Effector memory CD8-positive, alpha-beta T cell (primary cell): ENCODE results near the gene ABCA5.
"Not testable (repeated sequence)": the region's sequence is repeated elsewhere in the genome, so short reads cannot be mapped to it uniquely, and the experiment has no call there.

Experiments used
- ATAC-seq: fragments of 150-1000 bp; cut with Tn5 transposase; replicated peaks from 2 replicates; pipeline ENCODE4 v1.10.0; 2021; ENCODE audit warnings: mild to moderate bottlenecking, moderate library complexity
- DNase-seq, 3 experiments: peaks; one replicate each; pipeline ENCODE4 v3.0.0; 2021
- H3K27ac Mint-ChIP-seq, 2 donors: one replicate each; pipeline ENCODE4 v1.8.0; 2022; ENCODE audit warnings: mild to moderate bottlenecking in 2 of 2, mixed read lengths in 2 of 2, moderate library complexity in 2 of 2
- H3K27me3 Mint-ChIP-seq, 2 donors: one replicate each; pipeline ENCODE4 v1.8.0; 2022; ENCODE audit warnings: mixed read lengths in 2 of 2
- H3K36me3 Mint-ChIP-seq: one replicate; pipeline ENCODE4 v1.8.0; 2022; ENCODE audit warnings: mild to moderate bottlenecking, moderate library complexity, mixed read lengths; ENCODE audit not compliant: insufficient read depth
- H3K4me1 Mint-ChIP-seq, 2 donors: one replicate each; pipeline ENCODE4 v1.8.0; 2022; ENCODE audit warnings: low read depth in 2 of 2, mixed read lengths in 2 of 2
- H3K4me3 Mint-ChIP-seq, 2 donors: one replicate each; pipeline ENCODE4 v1.8.0; 2022; ENCODE audit warnings: mild to moderate bottlenecking in 2 of 2, mixed read lengths in 2 of 2, moderate library complexity in 2 of 2
- H3K9me3 Mint-ChIP-seq, 2 donors: one replicate each; pipeline ENCODE4 v1.8.0; 2022; ENCODE audit warnings: mixed read lengths in 2 of 2

Gene ABCA5

DNA sequence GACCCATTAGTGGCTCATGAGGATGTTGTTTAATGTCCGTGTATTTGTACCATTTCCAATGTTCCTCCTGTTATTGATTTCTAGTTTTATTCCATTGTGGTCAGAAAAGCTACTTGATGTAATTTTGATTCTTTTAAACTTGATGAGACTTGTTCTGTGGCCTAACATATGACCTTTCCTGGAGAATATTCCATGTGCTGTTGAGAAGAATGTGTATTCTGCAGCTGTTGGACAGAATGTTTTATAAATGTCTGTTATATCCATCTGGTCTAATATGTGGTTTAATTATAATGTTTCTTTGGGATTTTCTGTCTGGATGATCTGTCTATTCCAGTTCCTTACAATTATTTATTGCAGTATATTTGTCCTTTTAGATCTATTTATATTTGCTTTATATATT is 95.4 kb downstream of the ABCA5 start:
- H3K9me3 Mint-ChIP-seq, result peaks cover 0 to 24% of the 10 kb centered on the region in 2 donors
- ATAC-seq, result no peak
- no peaks in the 10 kb centered on the region for H3K36me3 Mint-ChIP-seq
- H3K4me3 Mint-ChIP-seq, result no peak overlapping the region
- DNase-seq, result no peak
- H3K27ac Mint-ChIP-seq, result no peak overlapping the region
- H3K27me3 Mint-ChIP-seq, result no peaks in the 10 kb centered on the region
- H3K4me1 Mint-ChIP-seq, result no peaks in the 10 kb centered on the region

DNA sequence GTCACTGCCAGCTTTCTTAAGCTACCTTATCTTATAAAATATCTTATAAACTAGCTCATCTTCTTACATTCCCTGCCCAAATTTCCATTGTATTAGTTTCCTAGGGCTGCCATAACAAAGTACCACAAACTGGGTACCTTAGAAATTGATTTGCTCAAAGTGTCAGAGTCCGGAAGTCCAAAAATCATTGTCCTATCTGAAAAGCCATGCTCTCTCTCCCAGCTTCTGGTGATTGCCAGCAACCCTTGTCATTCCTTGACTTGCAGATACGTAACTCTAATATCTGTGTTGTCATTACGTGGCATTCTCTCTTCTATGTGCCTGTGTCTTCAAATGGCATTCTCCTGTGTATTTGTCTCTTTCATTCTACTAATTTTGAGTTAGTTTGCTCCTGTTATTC is 96.0 kb downstream of the ABCA5 start:
- Mint-ChIP-seq H3K27me3 (no peaks in the 10 kb centered on the region), H3K27ac (no peak overlapping the region)

DNA sequence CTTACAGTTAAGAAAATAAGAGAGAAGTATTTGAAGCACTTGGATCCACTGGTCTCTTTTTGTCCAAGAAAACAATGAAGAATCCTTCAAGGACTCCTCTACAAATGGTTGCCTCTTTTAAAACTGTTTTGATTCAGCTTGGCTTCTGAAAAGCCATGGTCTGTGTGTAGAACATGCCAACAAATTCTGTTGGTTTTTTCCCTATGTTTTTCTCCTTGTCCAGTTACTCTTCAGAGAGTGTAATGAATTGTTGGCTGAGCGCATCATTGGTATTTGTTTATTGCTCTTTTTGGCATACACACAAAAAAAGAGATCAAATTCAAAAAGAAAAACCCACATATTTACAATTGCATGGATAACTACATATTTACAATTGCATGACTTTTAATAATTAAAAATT is 98.4 kb downstream of the ABCA5 start, which contains the start of gene ABCA10:
ABCA10 (minus strand) TSS at position 249 of the 400 bp plus-strand sequence. CDS start 3,466 bp downstream, outside the sequence.
- peaks cover 0 to 24% of the 10 kb centered on the region in 2 donors for H3K9me3 Mint-ChIP-seq
- H3K27ac Mint-ChIP-seq, result no peak within 1 kb of the TSS
- H3K36me3 Mint-ChIP-seq, result no peaks in the 10 kb centered on the region
- no peak for ATAC-seq
- H3K27me3 Mint-ChIP-seq, result no peaks in the 10 kb centered on the region
- H3K4me1 Mint-ChIP-seq, result no peaks in the 10 kb centered on the region
- DNase-seq, result no peak
- no peak within 1 kb of the TSS for H3K4me3 Mint-ChIP-seq

More for the DNA sequence above, 96.0 kb downstream of the ABCA5 start:
- DNase-seq (no peak), ATAC-seq (no peak)
- Mint-ChIP-seq H3K9me3 (peaks cover 0 to 24% of the 10 kb centered on the region in 2 donors), H3K4me1 (no peaks in the 10 kb centered on the region), H3K36me3 (no peaks in the 10 kb centered on the region), H3K4me3 (no peak overlapping the region)

DNA sequence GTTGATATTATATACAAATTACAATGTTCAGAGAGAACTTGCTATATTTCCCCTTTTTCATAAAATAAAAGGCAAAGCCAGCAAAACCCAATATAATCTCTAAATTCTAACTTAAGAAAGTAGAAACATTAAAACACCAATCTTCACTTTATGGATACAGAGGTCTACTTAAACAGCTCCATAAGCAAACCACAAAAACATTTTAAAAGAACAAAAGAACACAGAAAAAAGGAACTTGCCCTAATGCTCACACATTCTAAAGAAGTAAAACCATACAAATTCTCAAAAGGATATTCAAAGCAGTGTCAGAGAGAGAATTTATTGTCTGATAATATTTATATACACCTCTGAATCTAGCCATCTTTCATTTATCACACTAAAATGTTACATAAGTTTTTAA is 98.9 kb downstream of the ABCA5 start:
- ATAC-seq (no peak), DNase-seq (no peak)
- Mint-ChIP-seq H3K4me1 (no peaks in the 10 kb centered on the region), H3K36me3 (no peaks in the 10 kb centered on the region), H3K9me3 (peaks cover 0 to 19% of the 10 kb centered on the region in 2 donors), H3K27ac (no peak overlapping the region), H3K27me3 (no peaks in the 10 kb centered on the region), H3K4me3 (no peak overlapping the region)

DNA sequence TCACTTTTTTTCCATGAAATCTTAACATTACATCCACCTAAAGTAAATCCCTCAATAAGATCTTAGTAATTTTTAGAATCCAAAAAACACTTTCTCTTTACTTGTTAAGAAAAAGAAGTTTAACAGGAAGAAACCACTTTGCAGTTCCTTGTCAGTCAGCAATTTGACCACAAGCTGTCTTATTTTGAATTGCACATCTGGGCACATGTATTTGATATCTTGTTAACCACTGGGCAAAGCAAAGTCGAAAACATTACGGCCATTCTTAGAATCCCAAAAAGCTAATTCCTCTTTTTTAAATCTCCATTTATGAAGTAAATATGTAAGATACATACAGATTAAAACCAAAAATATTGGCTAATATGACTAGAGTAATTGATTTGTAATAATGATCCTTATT is 99.4 kb downstream of the ABCA5 start:
- Mint-ChIP-seq H3K9me3 (peaks cover 0 to 16% of the 10 kb centered on the region in 2 donors), H3K27ac (no peak overlapping the region)

DNA sequence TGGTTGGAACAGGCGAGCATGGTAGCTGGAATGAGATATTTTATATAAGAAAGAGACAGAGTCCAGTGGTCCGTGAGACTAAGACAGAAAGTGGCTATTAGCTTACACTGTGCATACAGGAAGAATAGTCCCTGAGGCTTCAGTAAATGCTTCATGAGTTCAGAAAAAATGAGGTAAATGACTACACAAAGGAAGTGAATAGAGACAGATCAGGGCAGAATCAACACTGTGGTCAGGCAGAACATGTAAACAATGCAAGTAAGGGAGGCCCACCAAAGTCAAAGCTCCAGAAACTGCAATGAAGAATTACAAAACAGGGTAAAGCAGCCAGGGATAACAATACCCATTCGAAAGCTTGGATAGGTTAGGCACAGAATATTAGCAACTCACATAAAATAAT is 103.1 kb downstream of the ABCA5 start:
- no peaks in the 10 kb centered on the region for H3K36me3 Mint-ChIP-seq
- H3K27ac Mint-ChIP-seq, result peak overlapping the region in 1 of 2 donors; percentile 9
- DNase-seq, result no peak
- H3K27me3 Mint-ChIP-seq, result no peaks in the 10 kb centered on the region
- no peaks in the 10 kb centered on the region for H3K9me3 Mint-ChIP-seq
- no peaks in the 10 kb centered on the region for H3K4me1 Mint-ChIP-seq
- no peak for ATAC-seq
- no peak overlapping the region for H3K4me3 Mint-ChIP-seq

More for the DNA sequence above, 99.4 kb downstream of the ABCA5 start:
- DNase-seq (no peak), ATAC-seq (no peak)
- Mint-ChIP-seq H3K27me3 (no peaks in the 10 kb centered on the region), H3K36me3 (no peaks in the 10 kb centered on the region), H3K4me3 (no peak overlapping the region), H3K4me1 (no peaks in the 10 kb centered on the region)

DNA sequence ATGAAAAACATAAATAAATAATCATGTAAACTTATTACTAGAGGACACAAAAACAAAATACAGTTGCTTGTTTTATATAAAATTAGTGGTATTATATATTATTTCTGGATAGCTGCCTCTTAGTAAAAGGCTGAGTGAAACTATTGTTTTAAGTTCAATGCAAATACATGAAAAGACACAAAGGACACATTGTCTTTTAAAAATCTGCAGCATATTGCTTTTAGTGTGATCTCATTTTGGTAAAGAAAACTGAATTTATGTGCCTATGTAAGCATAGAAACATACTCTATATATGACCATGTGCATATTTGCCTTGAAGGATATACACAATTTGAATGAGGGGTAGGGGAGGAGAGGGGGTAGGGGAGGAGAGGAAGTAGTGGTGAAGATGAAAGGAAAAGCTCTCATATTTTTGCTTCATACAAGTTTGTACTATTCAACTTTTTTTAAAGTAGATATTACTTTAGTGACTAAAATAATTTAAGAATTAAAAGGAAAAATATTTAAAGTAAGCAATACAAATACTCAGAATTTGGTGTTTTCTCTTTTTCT is 104.2 kb downstream of the ABCA5 start:
- Mint-ChIP-seq H3K4me1 (no peaks in the 10 kb centered on the region), H3K36me3 (no peaks in the 10 kb centered on the region)

DNA sequence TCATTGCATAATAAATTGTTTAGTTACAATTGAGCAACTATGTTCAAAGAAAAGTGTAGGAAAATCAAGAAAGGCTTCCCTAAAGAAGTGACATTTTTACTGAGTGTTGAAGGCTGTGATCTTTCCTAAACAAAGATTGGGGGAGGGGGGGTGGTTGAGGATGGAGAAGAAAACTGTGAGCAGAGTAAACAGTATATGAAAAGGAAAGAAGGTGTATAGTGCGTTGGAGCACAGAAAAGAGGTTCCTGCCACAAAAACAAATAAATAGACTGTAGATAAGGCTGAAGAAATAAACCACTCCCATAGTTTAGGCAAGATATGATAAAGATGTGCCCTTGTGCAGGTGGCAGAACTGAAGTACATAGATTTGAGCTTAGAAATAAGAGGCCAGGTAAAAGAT is 106.8 kb downstream of the ABCA5 start:
- DNase-seq (no peak), ATAC-seq (no peak)
- H3K27me3 Mint-ChIP-seq, result no peaks in the 10 kb centered on the region
- H3K27ac Mint-ChIP-seq, result no peak overlapping the region
- H3K36me3 Mint-ChIP-seq, result no peaks in the 10 kb centered on the region
- H3K4me1 Mint-ChIP-seq, result no peaks in the 10 kb centered on the region
- no peak overlapping the region for H3K4me3 Mint-ChIP-seq
- H3K9me3 Mint-ChIP-seq, result no peaks in the 10 kb centered on the region

More for the DNA sequence above, 104.2 kb downstream of the ABCA5 start:
- ATAC-seq (no peak), DNase-seq (no peak)
- Mint-ChIP-seq H3K9me3 (no peaks in the 10 kb centered on the region), H3K4me3 (no peak overlapping the region), H3K27ac (peak overlapping the region in 1 of 2 donors; percentile 9), H3K27me3 (no peaks in the 10 kb centered on the region)

DNA sequence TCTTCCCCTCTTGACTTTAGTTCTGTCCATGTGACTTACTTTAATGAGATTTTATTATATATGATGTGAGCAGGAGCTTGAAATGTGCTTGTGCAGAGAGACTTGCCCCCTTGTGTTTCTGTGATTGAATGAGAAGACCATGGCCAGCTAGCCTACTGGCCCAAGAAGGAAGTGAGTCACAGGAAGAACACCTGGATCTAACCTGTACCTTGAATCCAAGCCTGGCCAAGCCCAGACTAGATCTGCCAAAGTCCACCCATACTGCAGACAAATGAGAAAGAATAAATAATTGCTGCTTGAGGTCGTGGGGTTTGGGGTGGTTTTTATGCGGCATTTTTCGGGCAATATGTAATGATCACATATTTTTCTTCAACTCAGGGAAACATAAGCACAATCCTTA is 107.9 kb downstream of the ABCA5 start:
- Mint-ChIP-seq H3K27me3 (no peaks in the 10 kb centered on the region), H3K36me3 (no peaks in the 10 kb centered on the region), H3K9me3 (no peaks in the 10 kb centered on the region), H3K4me1 (no peaks in the 10 kb centered on the region), H3K4me3 (no peak overlapping the region), H3K27ac (no peak overlapping the region)
- ATAC-seq (no peak), DNase-seq (no peak)

DNA sequence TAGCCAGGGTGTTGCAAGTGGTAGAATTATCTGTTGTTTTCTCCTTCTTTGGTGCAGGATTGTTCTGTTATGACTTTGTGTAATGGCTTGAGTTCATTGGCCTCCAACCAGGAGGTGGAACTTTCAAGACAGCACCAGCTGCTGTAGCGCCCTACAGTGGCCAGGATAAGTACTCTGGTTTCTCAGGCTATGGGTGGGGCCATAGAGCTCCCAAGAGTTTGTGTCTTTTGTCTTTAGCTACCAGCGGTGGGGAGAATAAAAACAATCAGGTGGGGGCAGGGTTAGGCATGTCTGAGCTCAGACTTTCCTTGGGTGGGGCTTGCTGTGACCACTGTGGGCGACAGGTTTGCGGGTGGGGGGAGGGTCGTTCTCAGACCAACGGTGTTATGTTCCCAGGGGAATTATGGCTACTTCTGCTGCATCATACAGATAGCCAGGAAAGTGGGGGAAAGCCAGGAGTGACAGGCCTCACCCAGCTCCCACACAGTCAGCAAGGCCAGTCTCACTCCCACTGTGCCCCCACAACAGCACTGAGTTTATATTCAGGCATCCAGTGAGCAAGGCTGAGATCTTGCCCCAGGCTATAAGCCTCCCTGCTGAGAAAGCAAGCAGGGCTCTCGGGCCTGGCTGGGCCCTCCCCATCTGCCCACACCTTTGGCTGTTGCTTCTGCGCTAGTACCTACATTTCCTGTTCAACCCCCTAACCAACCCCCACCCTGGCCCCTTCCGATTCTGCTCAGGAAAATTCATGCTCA is 113.7 kb downstream of the ABCA5 start:
- no peak for ATAC-seq

DNA sequence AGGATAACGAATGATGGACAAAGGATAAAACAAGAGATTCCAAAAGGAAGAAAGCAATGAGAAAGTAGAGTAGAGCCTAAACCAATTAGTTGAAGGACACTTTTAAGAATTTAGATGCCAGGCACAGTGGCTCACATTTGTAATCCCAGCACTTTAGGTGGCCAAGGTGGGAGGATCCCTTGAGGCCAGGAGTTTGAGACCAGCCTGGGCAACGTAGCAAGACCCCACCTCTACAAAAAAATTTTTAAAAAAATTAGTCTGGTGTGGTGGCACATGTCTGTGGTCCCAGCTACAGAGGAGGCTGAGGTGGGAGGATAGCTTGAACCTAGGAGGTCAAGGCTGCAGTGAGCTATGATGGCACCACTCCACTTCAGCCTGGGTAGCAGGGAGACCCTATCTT is 118.3 kb downstream of the ABCA5 start:
- Mint-ChIP-seq H3K9me3 (no peaks in the 10 kb centered on the region), H3K4me1 (no peaks in the 10 kb centered on the region), H3K27ac (no peak overlapping the region), H3K4me3 (no peak overlapping the region), H3K27me3 (peaks cover 9 to 12% of the 10 kb centered on the region in 2 donors), H3K36me3 (no peaks in the 10 kb centered on the region)
- DNase-seq (no peak), ATAC-seq (no peak)

More for the DNA sequence above, 113.7 kb downstream of the ABCA5 start:
- no peak overlapping the region for H3K4me3 Mint-ChIP-seq
- no peaks in the 10 kb centered on the region for H3K9me3 Mint-ChIP-seq
- no peak overlapping the region for H3K27ac Mint-ChIP-seq
- H3K4me1 Mint-ChIP-seq, result no peaks in the 10 kb centered on the region
- H3K27me3 Mint-ChIP-seq, result peaks cover 9 to 12% of the 10 kb centered on the region in 2 donors
- no peaks in the 10 kb centered on the region for H3K36me3 Mint-ChIP-seq
- no peak for DNase-seq

DNA sequence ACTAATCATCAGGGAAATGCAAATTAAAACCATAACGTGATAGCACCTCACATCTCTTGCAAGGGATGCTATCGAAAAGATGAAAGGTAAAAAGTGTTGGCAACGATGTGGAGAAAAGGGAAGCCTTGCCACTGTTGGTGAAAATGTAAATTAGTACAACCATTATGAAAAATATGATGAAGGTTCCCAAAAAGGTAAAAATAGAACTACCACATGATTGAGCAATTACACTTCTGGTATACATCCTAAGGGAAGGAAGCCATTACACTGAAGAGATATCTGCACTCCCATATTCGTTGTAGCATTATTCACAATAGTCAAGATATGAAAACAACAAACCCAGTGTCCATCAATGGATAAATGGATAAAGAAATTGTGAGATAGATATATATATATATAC is 119.8 kb downstream of the ABCA5 start:
- H3K4me3 Mint-ChIP-seq, result no peak overlapping the region
- no peak overlapping the region for H3K27ac Mint-ChIP-seq
- no peaks in the 10 kb centered on the region for H3K36me3 Mint-ChIP-seq
- DNase-seq (no peak), ATAC-seq (no peak)
- peaks cover 9 to 10% of the 10 kb centered on the region in 2 donors for H3K27me3 Mint-ChIP-seq
- H3K9me3 Mint-ChIP-seq, result no peaks in the 10 kb centered on the region
- no peaks in the 10 kb centered on the region for H3K4me1 Mint-ChIP-seq

DNA sequence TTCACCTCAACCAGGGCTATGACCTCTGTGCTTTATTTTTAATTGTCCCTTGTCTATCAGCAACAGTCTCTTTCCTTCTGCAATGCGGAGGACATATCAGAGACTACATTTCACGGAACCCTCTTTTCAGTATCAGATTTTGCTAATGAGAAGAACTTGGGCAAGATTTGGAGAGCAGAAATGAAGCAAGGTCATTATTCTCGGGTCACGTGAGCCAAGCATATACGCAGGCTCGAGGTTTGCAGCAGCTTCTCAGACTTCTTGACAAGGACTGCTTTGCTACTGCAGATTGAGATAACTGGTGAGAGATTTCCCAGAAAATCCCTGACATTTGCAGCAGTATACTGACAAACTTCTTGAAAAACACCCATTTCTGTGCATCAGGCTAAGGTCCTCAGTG is 128.7 kb downstream of the ABCA5 start:
- H3K27ac Mint-ChIP-seq, result no peak overlapping the region
- H3K9me3 Mint-ChIP-seq, result no peaks in the 10 kb centered on the region
- ATAC-seq, result no peak
- no peaks in the 10 kb centered on the region for H3K36me3 Mint-ChIP-seq
- peaks cover 0 to 4% of the 10 kb centered on the region in 2 donors for H3K27me3 Mint-ChIP-seq
- DNase-seq, result no peak
- no peak overlapping the region for H3K4me3 Mint-ChIP-seq
- H3K4me1 Mint-ChIP-seq, result no peaks in the 10 kb centered on the region

DNA sequence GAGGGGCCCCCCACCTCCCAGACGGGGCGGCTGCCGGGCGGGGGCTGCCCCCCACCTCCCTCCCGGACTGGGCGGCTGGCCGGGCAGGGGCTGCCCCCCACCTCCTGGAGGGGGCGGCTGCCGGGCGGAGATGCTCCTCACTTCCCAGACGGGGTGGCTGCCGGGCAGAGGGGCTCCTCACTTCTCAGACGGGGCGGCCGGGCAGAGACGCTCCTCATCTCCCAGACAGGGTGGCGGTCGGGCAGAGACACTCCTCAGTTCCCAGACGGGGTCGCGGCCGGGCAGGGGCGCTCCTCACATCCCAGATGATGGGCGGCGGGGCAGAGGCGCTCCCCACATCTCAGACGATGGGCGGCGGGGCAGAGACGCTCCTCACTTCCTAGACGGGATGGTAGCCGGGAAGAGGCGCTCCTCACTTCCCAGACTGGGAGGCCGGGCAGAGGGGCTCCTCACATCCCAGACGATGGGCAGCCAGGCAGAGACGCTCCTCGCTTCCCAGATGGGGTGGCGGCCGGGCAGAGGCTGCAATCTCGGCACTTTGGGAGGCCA is 130.8 kb downstream of the ABCA5 start:
- DNase-seq, H3K27me3 Mint-ChIP-seq, H3K4me3 Mint-ChIP-seq, H3K27ac Mint-ChIP-seq, H3K36me3 Mint-ChIP-seq, H3K4me1 Mint-ChIP-seq, H3K9me3 Mint-ChIP-seq, ATAC-seq: not testable (repeated sequence)
